LNCaP clone FGC (cell line): ENCODE measurements around the gene ZNF800.

Experiments used
- DNase-seq: peaks from one replicate; pipeline ENCODE4 v3.0.0-alpha.2; 2011; ENCODE audit warnings: low read depth
- H3K4me3 ChIP-seq: 2 replicates; pipeline ENCODE4 v1.5.1; 2011; ENCODE audit warnings: mild to moderate bottlenecking, low read depth, low read length, control low read depth
- CTCF ChIP-seq: IDR thresholded peaks from 2 replicates; pipeline ENCODE4 v1.5.1; 2012; ENCODE audit warnings: mild to moderate bottlenecking; ENCODE audit not compliant: control insufficient read depth, insufficient read depth; ENCODE audit errors: extremely low read depth

Gene ZNF800

GRCh38 chr7:127379642-127380041 is 12.9 kb downstream of the ZNF800 start:
- H3K4me3 ChIP-seq: no peak overlapping the region
- no peak for TF ChIP-seq CTCF
- DNase-seq: no peak

GRCh38 chr7:127378537-127378936 is 14.0 kb downstream of the ZNF800 start:
- TF ChIP-seq CTCF: no peak
- no peak for DNase-seq
- H3K4me3 ChIP-seq: no peak overlapping the region

GRCh38 chr7:127377425-127377824 is 15.1 kb downstream of the ZNF800 start:
- H3K4me3 ChIP-seq: no peak overlapping the region
- no peak for DNase-seq
- TF ChIP-seq CTCF: no peak

GRCh38 chr7:127375631-127376030 is 16.9 kb downstream of the ZNF800 start:
- no peak for TF ChIP-seq CTCF
- no peak for DNase-seq
- H3K4me3 ChIP-seq: no peak overlapping the region

GRCh38 chr7:127367679-127368078 is 24.8 kb downstream of the ZNF800 start:
- TF ChIP-seq CTCF: no peak
- no peak for DNase-seq
- H3K4me3 ChIP-seq: no peak overlapping the region

- H3K4me3 ChIP-seq: no peak overlapping the region
- TF ChIP-seq CTCF: no peak
- no peak for DNase-seq
Measured at GRCh38 chr7:127366680-127367079, 25.8 kb downstream of the ZNF800 start.

- no peak for DNase-seq
- TF ChIP-seq CTCF: no peak
- no peak overlapping the region for H3K4me3 ChIP-seq
Measured at GRCh38 chr7:127365957-127366315, 26.6 kb downstream of the ZNF800 start.
